Activated CD8-positive, alpha-beta memory T cell treated with anti-CD3 and anti-CD28 coated beads for 48 hours (primary cell): ENCODE results near the gene AQP12A.

Experiments
- DNase-seq, 3 experiments: peaks; one replicate each; pipeline ENCODE4 v3.0.0-alpha.2; 2020; ENCODE audit warnings: low read depth in 2 of 3, low spot score in 2 of 3

AQP12A gene

DNA sequence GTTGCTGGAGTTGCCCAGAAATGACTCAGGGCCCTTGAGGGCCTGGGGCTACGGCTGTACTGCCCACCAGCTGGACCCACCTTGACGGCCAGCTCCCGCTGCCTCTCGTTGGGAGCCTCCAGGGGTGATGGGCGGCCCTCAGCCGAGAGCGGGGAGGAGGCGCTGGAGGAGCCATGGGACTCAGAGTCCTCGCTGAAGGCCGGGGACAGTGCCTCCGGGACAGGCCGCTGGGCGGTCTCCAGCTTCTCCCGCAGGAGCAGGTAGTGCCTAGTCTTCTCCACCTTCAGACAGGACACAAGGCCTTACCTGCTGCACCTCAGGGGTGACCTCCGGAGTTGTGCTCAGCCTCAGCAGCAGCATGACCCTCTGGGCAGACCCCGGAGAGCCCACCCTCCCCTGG lies 30.7 kb downstream of the AQP12A start:
- DNase-seq: no peak

GRCh38 chr2:240722796-240723735 lies 31.4 kb downstream of the AQP12A start:
- DNase-seq: no peak

- no peak for DNase-seq
Observed at GRCh38 chr2:240723851-240724250, 32.2 kb downstream of the AQP12A start.

GRCh38 chr2:240724431-240724830 lies 32.8 kb downstream of the AQP12A start:
- DNase-seq: no peak

DNA sequence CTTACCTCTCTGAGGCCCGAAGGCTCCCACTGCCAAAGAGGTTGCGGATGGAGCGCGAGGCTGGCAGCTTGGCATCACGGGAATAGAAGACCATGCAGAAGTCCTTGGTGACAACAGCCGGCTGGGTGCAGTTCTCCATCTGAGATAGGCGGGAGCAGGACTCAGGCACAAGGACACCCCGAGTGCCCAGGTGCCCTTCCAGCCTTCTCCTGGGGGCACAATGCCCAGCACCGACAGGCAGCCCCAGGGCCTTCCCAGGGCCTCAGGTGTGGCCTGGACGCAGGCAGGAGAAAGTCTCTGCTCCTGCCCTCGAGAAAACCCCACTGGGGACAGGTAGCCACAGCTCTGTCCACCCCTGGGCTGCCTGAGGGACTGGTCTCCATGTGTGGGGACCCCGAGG lies 33.6 kb downstream of the AQP12A start:
- DNase-seq: no peak

DNA sequence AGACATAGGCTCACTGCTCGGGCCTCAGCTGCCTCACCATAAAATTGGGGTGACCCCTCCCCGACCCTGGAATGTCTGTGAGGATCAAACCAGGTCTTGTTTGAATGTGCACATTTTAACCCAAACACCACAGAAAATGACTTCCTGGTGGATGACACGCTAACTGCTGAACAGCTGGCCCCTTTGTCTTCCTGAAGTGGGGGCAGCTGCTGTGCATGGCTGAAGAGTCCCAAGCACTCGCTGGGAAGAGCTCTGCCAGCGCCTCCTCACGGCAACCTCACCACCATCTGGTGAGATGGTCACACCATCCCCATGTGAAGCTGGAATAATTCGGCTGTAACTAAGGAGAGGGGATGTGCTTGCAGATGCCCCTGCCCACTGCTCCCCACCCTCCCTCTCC lies 34.0 kb downstream of the AQP12A start:
- DNase-seq: no peak

GRCh38 chr2:240726876-240727275 lies 35.2 kb downstream of the AQP12A start:
- no peak for DNase-seq

DNA sequence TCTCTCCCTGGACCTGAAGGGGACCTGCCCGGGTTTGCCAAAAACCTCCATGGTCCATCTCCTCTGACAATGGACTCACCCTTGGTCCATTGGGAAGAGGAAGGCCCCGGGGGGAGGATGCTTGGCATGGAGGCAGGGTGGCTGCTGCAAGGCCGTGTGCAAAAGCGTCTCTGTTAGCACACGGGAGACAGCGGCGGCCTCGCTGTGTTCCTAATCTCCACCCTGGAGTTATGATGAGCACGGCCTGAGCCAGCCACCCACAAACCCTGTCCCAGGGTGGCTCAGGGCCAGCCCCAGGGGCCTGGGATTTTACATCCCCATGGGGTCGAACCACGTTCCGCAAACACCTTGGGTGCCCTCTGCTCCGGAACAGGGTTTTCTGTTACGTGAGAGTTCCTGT lies 35.8 kb downstream of the AQP12A start:
- DNase-seq: no peak

GRCh38 chr2:240727913-240728312 lies 36.2 kb downstream of the AQP12A start:
- DNase-seq: no peak

DNA sequence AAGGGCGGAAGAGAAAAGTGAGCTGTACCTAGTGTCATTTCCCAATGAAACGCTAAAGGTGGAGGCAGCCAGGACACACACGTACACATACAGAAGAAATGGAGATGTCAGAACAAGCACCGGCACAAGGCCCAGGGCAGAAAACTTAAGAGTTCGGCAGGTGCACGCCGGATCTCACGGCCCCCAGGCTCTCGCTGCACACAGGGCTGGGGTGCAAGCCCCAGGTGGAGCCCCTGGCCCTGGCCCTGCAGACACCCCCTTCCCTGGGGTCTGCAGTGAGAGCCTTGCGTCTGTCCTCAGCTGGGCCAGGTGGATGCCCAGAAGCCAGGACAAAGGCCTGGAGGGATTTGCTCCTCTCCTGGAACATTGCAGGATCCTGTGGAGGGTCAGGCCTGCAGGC lies 36.7 kb downstream of the AQP12A start:
- no peak for DNase-seq

- DNase-seq: no peak
Observed at GRCh38 chr2:240728827-240729226, 37.2 kb downstream of the AQP12A start.

- DNase-seq: no peak
Observed at GRCh38 chr2:240730501-240731177, 39.0 kb downstream of the AQP12A start.

GRCh38 chr2:240731178-240731545 lies 39.5 kb downstream of the AQP12A start:
- DNase-seq: no peak

DNA sequence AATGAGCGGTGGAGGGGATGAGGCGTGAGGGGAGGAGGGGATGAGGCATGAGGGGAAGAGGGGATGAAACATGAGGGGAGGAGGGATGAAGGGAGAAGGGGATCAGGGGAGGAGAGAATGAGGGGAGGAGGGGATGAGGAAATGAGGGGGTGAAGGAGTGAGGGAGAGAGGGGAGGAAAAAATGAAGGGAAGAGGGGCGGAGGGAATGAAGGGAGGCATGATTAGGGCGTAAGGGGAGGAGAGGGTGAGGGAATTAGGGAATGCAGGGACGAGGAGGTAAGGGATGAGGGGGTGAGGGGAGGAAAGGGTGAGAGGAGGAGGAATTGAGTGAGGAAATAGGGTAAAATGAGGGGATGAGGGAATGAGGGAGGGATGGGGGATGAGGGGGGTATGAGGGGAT lies 40.5 kb downstream of the AQP12A start:
- no peak for DNase-seq

DNA sequence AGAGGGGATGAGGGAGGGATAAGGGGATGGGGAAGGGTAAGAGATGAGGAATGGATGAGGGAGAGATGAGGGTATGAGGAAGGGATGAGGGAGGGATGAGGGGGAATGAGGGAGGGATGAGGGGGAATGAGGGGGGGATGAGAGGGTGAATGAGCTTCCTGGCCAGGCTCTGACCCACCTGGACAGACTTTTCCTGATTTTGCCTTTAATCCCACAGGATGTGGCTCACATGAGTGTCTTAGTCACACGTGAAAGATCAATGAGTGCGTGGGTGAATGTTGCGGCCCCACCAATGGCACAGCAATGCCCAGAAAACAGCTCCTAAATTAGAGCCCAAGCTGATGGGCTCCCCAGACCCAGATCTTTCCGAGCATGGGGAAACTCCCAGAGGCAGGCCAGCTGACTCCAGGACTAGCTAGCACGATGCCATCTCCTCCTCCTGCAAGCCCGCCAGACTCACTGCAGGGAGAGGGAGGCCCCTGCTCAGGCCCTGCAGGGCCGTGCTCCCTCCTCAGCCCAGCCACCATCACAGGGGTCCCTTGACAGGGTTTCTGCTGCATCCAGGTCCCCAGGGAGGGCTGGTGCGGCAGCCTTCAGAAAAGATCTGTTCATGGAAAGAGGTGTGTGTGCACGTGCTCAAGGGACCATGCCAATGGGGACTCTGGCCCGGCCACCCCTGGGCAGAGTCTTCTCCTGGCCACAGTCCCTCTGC lies 41.4 kb downstream of the AQP12A start:
- DNase-seq: no peak

DNA sequence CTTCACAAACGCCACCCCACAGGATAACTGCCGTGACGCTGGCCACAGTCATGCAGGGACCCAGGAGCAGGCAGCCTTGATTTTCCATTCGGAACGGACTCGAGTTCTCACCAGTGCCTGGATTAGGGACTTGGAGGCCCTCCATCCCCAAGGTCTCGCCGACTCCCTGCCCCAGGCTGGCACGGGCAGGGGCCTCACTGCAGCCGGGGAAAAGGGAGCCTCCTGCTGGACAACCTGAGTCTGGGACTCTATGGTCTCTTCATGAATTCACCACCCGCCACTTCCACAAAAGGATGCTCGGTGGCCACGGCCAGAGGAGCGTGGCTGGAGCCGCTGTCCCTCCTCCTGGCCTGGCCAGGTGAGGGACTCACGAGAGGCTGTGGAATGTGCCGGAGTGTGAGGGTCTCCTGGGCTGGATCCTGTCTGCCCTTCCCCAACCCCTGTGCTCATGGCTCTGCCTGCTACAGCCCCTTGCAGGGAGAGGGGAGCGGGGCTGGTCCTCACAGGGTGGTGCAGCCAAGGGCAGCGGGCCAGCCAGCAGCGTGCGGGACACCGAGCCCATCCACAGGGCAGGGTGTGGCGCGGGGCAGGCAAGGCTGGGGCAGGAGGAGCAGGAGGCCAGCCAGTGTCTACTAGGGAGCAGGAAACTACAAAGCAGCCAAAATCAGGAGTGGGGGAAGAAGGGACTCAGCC lies 42.3 kb downstream of the AQP12A start:
- DNase-seq: no peak

GRCh38 chr2:240734756-240735155 lies 43.1 kb downstream of the AQP12A start:
- no peak for DNase-seq

- DNase-seq: no peak
Observed at GRCh38 chr2:240735476-240735875, 43.8 kb downstream of the AQP12A start.

GRCh38 chr2:240736281-240737250 lies 44.9 kb downstream of the AQP12A start:
- no peak for DNase-seq

- DNase-seq: no peak
Observed at GRCh38 chr2:240737512-240737911, 45.8 kb downstream of the AQP12A start.
